GM12872 (cell line): ENCODE results near the gene GPSM1.

Experiments used
- CTCF ChIP-seq: IDR thresholded peaks from 3 replicates; pipeline ENCODE4 v1.5.1; 2011; ENCODE audit warnings: low read depth, mild to moderate bottlenecking, low read length, moderate library complexity; ENCODE audit not compliant: insufficient read depth

Gene GPSM1

GRCh38 chr9:136363949-136364748 is 36.8 kb downstream of the GPSM1 start:
- no peak for TF ChIP-seq CTCF

- TF ChIP-seq CTCF: no peak
Observed at GRCh38 chr9:136364942-136365774, 37.8 kb downstream of the GPSM1 start.

GRCh38 chr9:136365775-136366222 is 38.5 kb downstream of the GPSM1 start:
- no peak for TF ChIP-seq CTCF

- no peak for TF ChIP-seq CTCF
Observed at GRCh38 chr9:136366826-136367225, 39.5 kb downstream of the GPSM1 start.

- TF ChIP-seq CTCF: no peak
Observed at GRCh38 chr9:136367296-136368145, 40.2 kb downstream of the GPSM1 start.

GRCh38 chr9:136368190-136368589 is 40.9 kb downstream of the GPSM1 start:
- TF ChIP-seq CTCF: no peak

GRCh38 chr9:136370037-136370436 is 42.7 kb downstream of the GPSM1 start:
- TF ChIP-seq CTCF: no peak
